GM19455 (cell line): Measurements from ENCODE around the gene PCNT.
"Not testable (repeated sequence)": the region's sequence is repeated elsewhere in the genome, so short reads cannot be mapped to it uniquely, and the experiment has no call there.

Experiments used
- ATAC-seq: cut with Tn5 transposase; IDR thresholded peaks from one replicate; pipeline ENCODE4 v1.9.1; 2021; ENCODE audit not compliant: unreplicated experiment

PCNT gene

GRCh38 chr21:46307625-46308024 lies 16.3 kb upstream of the PCNT start:
- no peak for ATAC-seq

DNA sequence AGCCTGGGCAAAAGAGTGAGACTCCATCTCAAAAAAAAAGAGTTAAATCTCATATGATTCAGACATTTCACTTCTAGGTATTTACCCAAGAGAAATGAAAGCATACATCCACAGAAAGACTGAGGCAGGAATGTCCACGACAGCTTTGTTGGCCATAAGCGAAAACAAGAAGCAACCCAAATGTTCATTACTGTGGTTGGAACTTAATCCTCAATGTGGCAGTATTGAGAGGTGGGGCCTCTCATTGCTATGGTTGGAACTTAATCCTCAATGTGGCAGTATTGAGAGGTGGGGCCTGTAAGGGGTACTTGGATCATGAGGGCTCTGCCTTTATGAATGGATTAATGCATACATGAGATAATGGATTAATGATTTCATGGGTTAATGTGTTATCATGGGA lies 15.5 kb upstream of the PCNT start:
- no peak for ATAC-seq

DNA sequence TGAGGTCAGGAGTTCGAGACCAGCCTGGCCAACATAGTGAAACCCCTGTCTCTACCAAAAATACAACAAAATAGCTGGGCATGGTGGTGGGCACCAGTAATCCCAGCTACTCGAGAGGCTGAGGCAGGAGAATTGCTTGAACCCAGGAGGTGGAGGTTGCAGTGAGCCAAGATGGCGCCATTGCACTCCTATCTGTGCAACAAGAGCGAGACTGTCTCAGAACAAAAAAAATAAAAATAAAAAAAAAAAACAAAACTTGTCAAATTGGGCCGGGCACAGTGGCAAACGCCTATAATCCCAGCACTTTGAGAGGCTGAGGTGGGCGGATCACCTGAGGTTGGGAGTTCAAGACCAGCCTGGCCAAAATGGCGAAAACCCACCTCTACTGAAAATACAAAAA lies 13.7 kb upstream of the PCNT start:
- not testable (repeated sequence) for ATAC-seq

- ATAC-seq = no peak
Measured at GRCh38 chr21:46311568-46311967, 12.4 kb upstream of the PCNT start.

DNA sequence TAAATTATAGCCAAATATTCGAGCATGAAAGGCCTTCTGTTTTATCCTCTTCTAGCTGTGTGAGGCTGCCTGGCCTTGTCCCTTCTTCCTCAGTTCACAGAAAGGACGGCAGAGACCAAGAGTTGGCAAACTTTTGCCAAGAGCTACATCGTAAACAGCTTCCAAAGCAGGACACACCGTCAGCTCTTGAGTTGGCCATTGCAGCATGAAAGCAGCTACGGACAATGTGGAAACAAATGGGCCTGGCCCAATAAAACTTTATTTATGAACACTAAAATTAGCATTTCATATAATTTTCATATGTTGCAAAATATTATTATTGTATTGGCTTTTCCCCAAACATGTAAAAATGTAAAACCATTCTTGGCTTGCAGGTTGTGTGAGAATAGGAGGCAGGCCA lies 11.0 kb upstream of the PCNT start:
- no peak for ATAC-seq

- no peak for ATAC-seq
Measured at GRCh38 chr21:46314441-46315020, 9.4 kb upstream of the PCNT start.

DNA sequence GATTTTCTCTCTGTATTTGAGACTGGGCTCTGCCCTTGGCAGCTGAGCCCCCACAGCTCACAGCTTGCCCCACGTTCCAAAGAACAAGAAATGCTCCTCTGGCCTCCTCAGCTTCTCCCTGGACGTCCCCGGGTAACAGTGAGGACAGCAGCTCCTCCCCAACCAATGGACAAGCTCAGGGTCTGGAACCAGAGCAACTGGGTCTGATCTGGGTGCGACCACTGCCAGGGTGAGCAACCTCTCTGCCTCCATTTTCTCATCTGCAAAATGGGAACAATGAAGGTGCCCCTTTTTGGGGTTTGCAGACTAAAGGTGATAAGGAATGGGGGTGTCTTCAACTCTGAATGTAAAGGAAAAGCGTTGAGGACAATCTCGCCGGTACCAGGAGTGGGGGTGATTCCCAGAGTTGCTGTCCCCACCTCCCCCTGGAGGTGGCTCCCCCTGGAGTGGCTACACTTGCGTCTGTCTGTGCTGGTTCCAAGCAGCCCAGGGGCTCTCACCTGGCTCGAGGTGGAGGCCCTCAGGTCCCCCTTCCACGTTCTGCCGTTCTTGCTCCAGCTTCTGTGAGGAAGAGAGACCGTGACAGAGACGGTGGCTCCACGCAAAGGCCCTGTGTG lies 7.1 kb upstream of the PCNT start:
- no peak for ATAC-seq

- no peak for ATAC-seq
Measured at GRCh38 chr21:46317710-46318463, 6.1 kb upstream of the PCNT start.

- ATAC-seq = no peak
Measured at GRCh38 chr21:46318464-46318845, 5.5 kb upstream of the PCNT start.

GRCh38 chr21:46319186-46319585 lies 4.8 kb upstream of the PCNT start:
- no peak for ATAC-seq

DNA sequence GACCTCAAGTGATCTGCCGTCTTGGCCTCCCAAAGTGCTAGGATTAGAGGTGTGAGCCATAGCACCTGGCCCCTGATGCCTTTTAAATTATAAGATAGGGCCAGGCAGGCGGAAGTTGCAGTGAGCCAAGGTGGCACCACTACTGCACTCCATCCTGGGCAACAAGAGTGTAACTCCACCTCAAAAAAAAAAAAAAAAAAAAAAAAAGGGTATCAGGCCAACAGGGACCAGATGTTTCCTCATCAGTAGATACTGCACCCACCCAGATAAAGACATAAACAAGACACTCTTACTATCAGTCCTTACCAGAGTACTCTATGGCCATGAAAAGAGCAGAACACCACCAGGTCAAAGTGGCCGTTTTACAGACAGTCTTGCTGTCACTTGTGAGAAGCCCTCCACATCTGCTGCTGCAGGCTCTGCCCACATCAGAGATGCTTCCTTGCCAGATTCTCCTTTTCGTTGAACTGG lies 3.6 kb upstream of the PCNT start:
- no peak for ATAC-seq

DNA sequence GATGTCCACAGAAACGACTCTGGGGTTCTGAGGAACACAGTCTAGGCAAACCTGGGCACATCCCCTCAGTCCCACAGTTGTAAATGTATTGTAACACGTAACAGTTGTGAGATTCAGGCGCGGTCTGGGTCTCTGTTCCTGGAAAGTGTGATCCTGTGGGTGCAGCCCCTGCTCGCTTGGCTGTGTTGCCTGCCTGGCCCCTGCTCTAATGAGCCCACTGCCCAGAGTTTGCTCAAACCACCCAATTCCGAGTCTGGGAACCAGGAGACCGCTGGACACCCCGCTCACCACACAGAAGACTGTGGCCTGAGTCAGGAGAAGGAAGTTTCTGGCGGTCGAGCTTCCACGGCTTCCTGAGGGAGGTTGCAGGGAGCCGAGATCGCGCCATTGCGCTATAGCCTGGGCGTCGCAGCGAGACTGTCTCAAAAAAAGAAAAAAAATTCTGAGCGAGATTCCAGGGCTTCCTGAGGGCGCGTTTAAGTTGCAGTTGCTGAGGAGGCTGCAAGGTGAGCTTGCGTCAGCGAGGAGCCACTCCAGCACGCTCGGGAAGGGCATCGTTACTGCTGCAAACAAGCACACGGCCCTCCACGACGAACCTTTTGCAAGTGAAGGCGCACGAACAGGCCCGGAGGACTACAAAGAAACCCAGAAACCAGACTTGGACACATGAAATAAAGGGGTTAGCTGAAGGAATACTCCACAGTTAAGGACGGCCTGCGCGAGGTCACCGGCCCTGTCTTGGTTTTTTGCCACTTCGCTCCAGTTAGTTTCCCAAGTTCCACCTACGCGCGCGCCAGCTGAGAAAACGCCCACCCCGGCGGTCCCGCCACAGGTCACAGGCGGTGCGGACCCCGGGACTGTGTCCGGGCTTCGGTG lies 1.4 kb upstream of the PCNT start:
- no peak for ATAC-seq

- peak; percentile 2 for ATAC-seq
Measured at GRCh38 chr21:46323227-46323709, 688 bp upstream of the PCNT start.

- peak; percentile 63 for ATAC-seq
Measured at GRCh38 chr21:46324390-46325072, 575 bp downstream of the PCNT start.

GRCh38 chr21:46325073-46325912 lies 1.3 kb downstream of the PCNT start:
- no peak for ATAC-seq

- ATAC-seq = no peak
Measured at GRCh38 chr21:46326110-46326703, 2.3 kb downstream of the PCNT start.

GRCh38 chr21:46327711-46328110 lies 3.8 kb downstream of the PCNT start:
- no peak for ATAC-seq

DNA sequence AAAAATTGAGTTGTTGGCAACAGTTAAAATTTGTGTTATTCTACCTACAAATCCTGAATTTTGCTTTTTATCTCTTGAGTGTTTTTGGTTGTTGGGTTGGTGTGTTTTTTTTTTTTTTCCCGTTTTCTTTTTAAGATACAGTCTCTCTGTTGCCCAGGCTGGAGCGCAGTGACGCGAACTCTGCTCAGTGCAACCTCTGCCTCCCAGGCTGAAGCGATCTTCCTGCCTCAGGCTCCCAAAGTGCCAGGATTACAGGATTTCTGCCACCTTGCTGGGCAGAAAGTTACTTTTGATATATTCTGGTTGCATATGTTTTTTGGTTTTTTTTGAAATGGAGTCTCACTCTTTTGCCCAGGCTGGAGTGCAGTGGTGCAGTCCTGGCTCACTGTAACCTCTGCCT lies 4.2 kb downstream of the PCNT start:
- no peak for ATAC-seq

DNA sequence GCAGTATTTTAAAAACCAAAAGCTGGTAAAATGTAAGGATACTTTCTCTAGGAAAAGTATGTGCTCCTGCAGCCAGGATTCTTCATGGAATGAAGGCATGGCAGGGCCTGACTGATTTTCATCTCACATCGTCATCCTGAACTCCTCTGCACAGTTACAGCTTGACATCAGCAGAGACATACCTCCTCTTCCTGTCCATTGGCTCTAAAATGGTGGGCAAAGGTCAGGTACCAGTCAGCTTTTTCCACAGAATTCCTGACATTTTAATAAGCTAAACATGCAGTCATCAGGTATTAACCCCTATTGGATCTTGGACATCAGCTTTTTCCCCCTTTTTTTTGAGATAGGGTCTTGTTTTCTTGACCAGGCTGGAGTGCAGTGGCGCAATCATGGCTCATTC lies 5.8 kb downstream of the PCNT start:
- ATAC-seq = no peak
